GM12864 (cell line): Measurements from ENCODE around the gene GPR63.

Experiments used
- DNase-seq: peaks from one replicate; pipeline ENCODE4 v3.0.0-alpha.2; 2011; ENCODE audit warnings: low read depth
- H3K4me3 ChIP-seq: 2 replicates; pipeline ENCODE4 v1.5.1; 2011; ENCODE audit warnings: mild to moderate bottlenecking, low read depth, low read length, control low read depth
- CTCF ChIP-seq: IDR thresholded peaks from 2 replicates; pipeline ENCODE4 v1.5.1; 2011; ENCODE audit warnings: low read depth, mild to moderate bottlenecking, moderate library complexity, low read length, control low read depth, inconsistent platforms; ENCODE audit errors: missing control alignments

The GPR63 gene

GRCh38 chr6:96849615-96850014, 12.3 kb upstream of the GPR63 start:
- DNase-seq, result no peak
- TF ChIP-seq CTCF, result no peak
- H3K4me3 ChIP-seq, result no peak overlapping the region

GRCh38 chr6:96844530-96844929, 7.3 kb upstream of the GPR63 start:
- no peak for TF ChIP-seq CTCF
- no peak overlapping the region for H3K4me3 ChIP-seq
- no peak for DNase-seq

DNA sequence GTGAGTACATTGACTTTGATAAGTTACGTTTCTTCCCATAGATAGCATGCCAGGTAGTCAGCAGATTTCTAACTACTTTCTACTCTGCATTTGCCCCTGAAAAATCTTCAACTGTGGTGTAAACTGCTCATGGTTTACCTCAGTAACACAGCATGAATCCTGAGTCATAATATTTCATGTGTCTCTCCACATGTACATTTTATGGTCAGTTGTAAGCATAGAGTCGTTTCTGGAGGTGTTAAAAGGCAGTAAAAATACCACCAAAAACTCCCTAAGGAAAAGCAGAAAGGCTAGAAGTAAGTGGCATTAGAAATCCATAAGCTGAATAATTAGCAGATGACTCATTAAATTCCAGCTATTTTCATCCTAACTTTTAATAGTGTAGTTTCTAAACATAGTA, 4.1 kb upstream of the GPR63 start:
- no peak overlapping the region for H3K4me3 ChIP-seq
- no peak for DNase-seq
- no peak for TF ChIP-seq CTCF

GRCh38 chr6:96836631-96837080, 621 bp downstream of the GPR63 start:
- peak overlapping the region; percentile 61 for H3K4me3 ChIP-seq
- TF ChIP-seq CTCF, result no peak
- DNase-seq, result no peak

DNA sequence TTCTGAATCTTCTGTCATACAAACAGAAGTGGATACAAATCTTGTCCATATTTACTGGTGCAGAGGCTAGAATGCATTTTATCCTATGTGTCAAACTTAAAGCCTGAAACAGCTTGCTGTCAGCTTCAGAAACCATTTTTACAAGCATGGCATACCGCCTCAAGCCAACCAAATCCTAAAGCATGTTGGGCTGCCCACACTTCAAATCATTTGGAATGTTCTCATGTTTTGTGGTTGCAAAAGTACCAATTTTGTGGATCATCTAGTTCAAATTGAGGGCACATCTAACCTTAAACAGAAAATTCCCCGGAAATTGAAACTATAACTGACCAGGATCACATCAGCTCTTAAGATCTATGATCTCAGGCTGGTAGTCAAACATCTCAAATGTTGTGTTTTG, 3.2 kb downstream of the GPR63 start:
- DNase-seq, result no peak
- no peak overlapping the region for H3K4me3 ChIP-seq
- TF ChIP-seq CTCF, result no peak

GRCh38 chr6:96832780-96833179, 4.5 kb downstream of the GPR63 start:
- DNase-seq, result no peak
- H3K4me3 ChIP-seq, result no peak overlapping the region
- TF ChIP-seq CTCF, result no peak

DNA sequence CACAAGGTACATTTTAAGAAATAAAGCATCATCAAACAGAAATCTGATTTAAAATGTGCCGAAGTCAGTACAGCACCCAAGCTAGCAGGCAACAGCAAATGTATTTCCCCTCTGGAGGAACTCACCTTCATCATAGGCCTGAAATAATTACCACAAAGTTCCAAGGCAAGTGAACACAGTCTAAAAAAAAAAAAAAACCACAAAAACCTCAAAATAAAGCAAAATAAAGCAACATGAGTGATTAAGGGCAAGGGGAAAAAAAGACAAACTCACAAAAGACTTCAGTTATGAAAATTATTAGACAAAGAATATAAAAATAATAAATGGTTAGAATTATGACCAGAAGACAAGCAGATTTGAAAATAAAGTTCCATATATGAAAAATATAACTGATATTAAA, 10.4 kb downstream of the GPR63 start:
- TF ChIP-seq CTCF, result no peak
- no peak for DNase-seq
- H3K4me3 ChIP-seq, result no peak overlapping the region
